Smooth muscle cell (in vitro differentiated cells): ENCODE results near the gene SLC7A8. TPM values are rescaled to one million over a fixed set of nuclear protein-coding genes. Genes with fewer than 3 reads are reported as not detected.

Source experiments
- DNase-seq: peaks from one replicate; lab custom pipeline; 2025; ENCODE audit not compliant: unreplicated experiment; lab: John Stamatoyannopoulos, UW
- H2AFZ ChIP-seq: fragments of 200-600 bp; sonication (generic); 2 replicates; pipeline ENCODE4 v1.6.0; 2016; ENCODE audit warnings: antibody characterized with exemption, low read depth, mild to moderate bottlenecking
- H3F3A ChIP-seq: fragments of 200-600 bp; sonication (generic); 2 replicates; pipeline ENCODE4 v1.6.0; 2017; ENCODE audit warnings: antibody characterized with exemption, low read depth
- H3K27ac ChIP-seq: fragments of 200-600 bp; sonication (generic); 2 replicates; pipeline ENCODE4 v1.5.1; 2016; ENCODE audit warnings: low read depth, mild to moderate bottlenecking
- H3K27me3 ChIP-seq: fragments of 200-600 bp; sonication (generic); 2 replicates; pipeline ENCODE4 v1.6.1; 2016; ENCODE audit warnings: low read depth, mild to moderate bottlenecking
- H3K36me3 ChIP-seq: fragments of 200-600 bp; sonication (generic); 2 replicates; pipeline ENCODE4 v1.5.1; 2016; ENCODE audit warnings: low read depth
- H3K4me1 ChIP-seq: fragments of 200-600 bp; sonication (generic); 2 replicates; pipeline ENCODE4 v1.5.1; 2016; ENCODE audit warnings: low read depth
- H3K4me2 ChIP-seq: fragments of 200-600 bp; sonication (generic); 2 replicates; pipeline ENCODE4 v1.6.0; 2016; ENCODE audit warnings: mild to moderate bottlenecking
- H3K4me3 ChIP-seq: fragments of 200-600 bp; sonication (generic); 2 replicates; pipeline ENCODE4 v1.5.1; 2016; ENCODE audit warnings: mild to moderate bottlenecking
- H3K79me2 ChIP-seq: fragments of 200-600 bp; sonication (generic); 2 replicates; pipeline ENCODE4 v1.6.0; 2016; ENCODE audit warnings: low read depth, mild to moderate bottlenecking
- H3K9ac ChIP-seq: fragments of 200-600 bp; sonication (generic); 2 replicates; pipeline ENCODE4 v1.6.0; 2016; ENCODE audit warnings: low read depth
- H3K9me3 ChIP-seq: fragments of 200-600 bp; sonication (generic); replicated peaks from 2 replicates; pipeline ENCODE4 v1.5.1; 2016; ENCODE audit warnings: low read depth
- H4K20me1 ChIP-seq: fragments of 200-600 bp; sonication (generic); 2 replicates; pipeline ENCODE4 v1.6.0; 2016; ENCODE audit warnings: low read depth
- CTCF ChIP-seq: fragments of 200-600 bp; sonication (generic); IDR thresholded peaks from 2 replicates; pipeline ENCODE4 v1.5.1; 2017; ENCODE audit warnings: borderline replicate concordance, mild to moderate bottlenecking, antibody characterized with exemption; ENCODE audit not compliant: insufficient read depth, poor library complexity, severe bottlenecking
- WGBS: methylation state at CpG from one replicate; pipeline ENCODE4 v1.1.7; 2016; ENCODE audit warnings: low lambda C conversion rate; 5-methylcytosine and 5-hydroxymethylcytosine counted together
- polyA plus RNA-seq: library from polyadenylated mRNA; unstranded; fragments of >200 nt; fragmentation: Nextera tagmentation; extraction: Ambion mirVana; gene quantifications from 2 replicates; pipeline ENCODE4 v1.2.1, GENCODE V29; 2016
- total RNA-seq: library from RNA; depleted of rRNA; stranded (reverse); fragments of >200 nt; gene quantifications from 2 replicates; pipeline ENCODE4 v1.2.3, GENCODE V29; 2014

SLC7A8 gene
- total and polyA plus RNA-seq, 2 experiments from 2014 or later = 16.4 to 26.0 TPM

- Histone ChIP-seq H3K9ac (no peak overlapping the region), H3K4me3 (peak overlapping the region; percentile 65), H3K27ac (no peak overlapping the region), H3K36me3 (no peaks in the 10 kb centered on the region), H3K79me2 (no peaks in the 10 kb centered on the region), H3K27me3 (no peaks in the 10 kb centered on the region), H3K9me3 (no peaks in the 10 kb centered on the region), H3K4me1 (peaks cover 3% of the 10 kb centered on the region), H4K20me1 (no peaks in the 10 kb centered on the region), H2AFZ (peak overlapping the region; percentile 49), H3F3A (no peaks in the 10 kb centered on the region), H3K4me2 (peak overlapping the region; percentile 93)
- WGBS = 12% methylated on average over 4 of the region's 4 CpGs
- no peak for TF ChIP-seq CTCF
- no peak for DNase-seq
These were observed 1.5 kb downstream of the SLC7A8 start for GRCh38 chr14:23181946-23182345.

GRCh38 chr14:23181453-23181852 is 2.0 kb downstream of the SLC7A8 start:
- H3K4me3 ChIP-seq = peak overlapping the region; percentile 65
- no peak overlapping the region for H3K9ac ChIP-seq
- H2AFZ ChIP-seq = peak overlapping the region; percentile 49
- no peaks in the 10 kb centered on the region for H4K20me1 ChIP-seq
- H3K79me2 ChIP-seq = no peaks in the 10 kb centered on the region
- no peaks in the 10 kb centered on the region for H3F3A ChIP-seq
- H3K9me3 ChIP-seq = no peaks in the 10 kb centered on the region
- 43% methylated on average over 3 of the region's 3 CpGs for WGBS
- H3K27ac ChIP-seq = no peak overlapping the region
- no peaks in the 10 kb centered on the region for H3K27me3 ChIP-seq
- peak overlapping the region; percentile 93 for H3K4me2 ChIP-seq
- no peak for DNase-seq
- peaks cover 3% of the 10 kb centered on the region for H3K4me1 ChIP-seq
- no peaks in the 10 kb centered on the region for H3K36me3 ChIP-seq
- TF ChIP-seq CTCF = no peak

- Histone ChIP-seq H3K9me3 (no peaks in the 10 kb centered on the region), H3K36me3 (no peaks in the 10 kb centered on the region), H3K4me3 (no peak overlapping the region), H3K79me2 (no peaks in the 10 kb centered on the region), H3K9ac (no peak overlapping the region), H3K4me2 (no peak overlapping the region), H3K27ac (no peak overlapping the region), H4K20me1 (no peaks in the 10 kb centered on the region), H2AFZ (no peak overlapping the region), H3F3A (peaks cover 12% of the 10 kb centered on the region), H3K4me1 (peaks cover 21% of the 10 kb centered on the region), H3K27me3 (no peaks in the 10 kb centered on the region)
- 83% methylated on average over 2 of the region's 2 CpGs for WGBS
- no peak for DNase-seq
- no peak for TF ChIP-seq CTCF
These were observed 6.3 kb downstream of the SLC7A8 start for GRCh38 chr14:23177181-23177580.

- H3F3A ChIP-seq = peaks cover 12% of the 10 kb centered on the region
- H3K9me3 ChIP-seq = no peaks in the 10 kb centered on the region
- 96% methylated on average over 1 of the region's 1 CpG for WGBS
- H3K4me2 ChIP-seq = no peak overlapping the region
- no peak for DNase-seq
- no peak overlapping the region for H3K4me3 ChIP-seq
- H3K4me1 ChIP-seq = peaks cover 18% of the 10 kb centered on the region
- H3K79me2 ChIP-seq = no peaks in the 10 kb centered on the region
- no peaks in the 10 kb centered on the region for H3K36me3 ChIP-seq
- no peak overlapping the region for H2AFZ ChIP-seq
- no peak for TF ChIP-seq CTCF
- H3K27me3 ChIP-seq = no peaks in the 10 kb centered on the region
- no peaks in the 10 kb centered on the region for H4K20me1 ChIP-seq
- H3K9ac ChIP-seq = no peak overlapping the region
- H3K27ac ChIP-seq = no peak overlapping the region
These were observed 7.6 kb downstream of the SLC7A8 start for GRCh38 chr14:23175823-23176222.
